ENCODE measurements around the gene RBFOX2. TPM values are rescaled to one million over a fixed set of nuclear protein-coding genes. Genes with fewer than 3 reads are reported as not detected.

The RBFOX2 gene
- total RNA-seq, 1 donor from 2014 or later, result 126 TPM

GRCh38 chr22:35981900-35982299 lies 46.7 kb downstream of the RBFOX2 start:
- H3K36me3 Mint-ChIP-seq (ENCODE audit: low read depth), result no peaks in the 10 kb centered on the region
- H3K4me1 Mint-ChIP-seq, result peaks cover 51% of the 10 kb centered on the region
- no peak for TF ChIP-seq CTCF (conservative IDR thresholded peaks at IDR 0.05)
- H3K9me3 Mint-ChIP-seq, result no peaks in the 10 kb centered on the region
- DNase-seq (ENCODE audit: low read depth, low spot score), result no peak
- H3K27ac Mint-ChIP-seq (ENCODE audit: unreplicated experiment), result peak overlapping the region; percentile 21
- H3K4me3 Mint-ChIP-seq, result no peak overlapping the region
- no peaks in the 10 kb centered on the region for H3K27me3 Mint-ChIP-seq (ENCODE audit: low read depth)

- no peak overlapping the region for H3K27ac Mint-ChIP-seq (ENCODE audit: unreplicated experiment)
- DNase-seq (ENCODE audit: low read depth, low spot score), result no peak
- H3K4me1 Mint-ChIP-seq, result peaks cover 44% of the 10 kb centered on the region
- TF ChIP-seq CTCF (conservative IDR thresholded peaks at IDR 0.05), result no peak
- no peak overlapping the region for H3K4me3 Mint-ChIP-seq
- H3K36me3 Mint-ChIP-seq (ENCODE audit: low read depth), result no peaks in the 10 kb centered on the region
- no peaks in the 10 kb centered on the region for H3K9me3 Mint-ChIP-seq
- no peaks in the 10 kb centered on the region for H3K27me3 Mint-ChIP-seq (ENCODE audit: low read depth)
Observed at GRCh38 chr22:35978889-35979288, 49.7 kb downstream of the RBFOX2 start.

GRCh38 chr22:35978201-35978600 lies 50.4 kb downstream of the RBFOX2 start:
- Mint-ChIP-seq H3K4me3 (no peak overlapping the region), H3K36me3 (ENCODE audit: low read depth) (no peaks in the 10 kb centered on the region), H3K4me1 (peaks cover 45% of the 10 kb centered on the region), H3K9me3 (no peaks in the 10 kb centered on the region), H3K27me3 (ENCODE audit: low read depth) (no peaks in the 10 kb centered on the region), H3K27ac (ENCODE audit: unreplicated experiment) (no peak overlapping the region)
- DNase-seq (ENCODE audit: low read depth, low spot score), result no peak
- TF ChIP-seq CTCF (conservative IDR thresholded peaks at IDR 0.05), result no peak

- no peak for DNase-seq (ENCODE audit: low read depth, low spot score)
- no peaks in the 10 kb centered on the region for H3K9me3 Mint-ChIP-seq
- no peaks in the 10 kb centered on the region for H3K36me3 Mint-ChIP-seq (ENCODE audit: low read depth)
- TF ChIP-seq CTCF (conservative IDR thresholded peaks at IDR 0.05), result no peak
- H3K4me1 Mint-ChIP-seq, result peaks cover 43% of the 10 kb centered on the region
- no peak overlapping the region for H3K4me3 Mint-ChIP-seq
- no peak overlapping the region for H3K27ac Mint-ChIP-seq (ENCODE audit: unreplicated experiment)
- no peaks in the 10 kb centered on the region for H3K27me3 Mint-ChIP-seq (ENCODE audit: low read depth)
Observed at GRCh38 chr22:35977136-35977535, 51.5 kb downstream of the RBFOX2 start.

GRCh38 chr22:35973388-35973787 lies 55.2 kb downstream of the RBFOX2 start:
- H3K4me1 Mint-ChIP-seq, result peaks cover 69% of the 10 kb centered on the region
- H3K4me3 Mint-ChIP-seq, result no peak overlapping the region
- no peaks in the 10 kb centered on the region for H3K9me3 Mint-ChIP-seq
- H3K27ac Mint-ChIP-seq (ENCODE audit: unreplicated experiment), result no peak overlapping the region
- no peaks in the 10 kb centered on the region for H3K36me3 Mint-ChIP-seq (ENCODE audit: low read depth)
- no peaks in the 10 kb centered on the region for H3K27me3 Mint-ChIP-seq (ENCODE audit: low read depth)
- TF ChIP-seq CTCF (conservative IDR thresholded peaks at IDR 0.05), result no peak
- no peak for DNase-seq (ENCODE audit: low read depth, low spot score)

GRCh38 chr22:35972559-35972958 lies 56.1 kb downstream of the RBFOX2 start:
- Mint-ChIP-seq H3K4me1 (peaks cover 75% of the 10 kb centered on the region), H3K9me3 (no peaks in the 10 kb centered on the region), H3K36me3 (ENCODE audit: low read depth) (no peaks in the 10 kb centered on the region), H3K4me3 (no peak overlapping the region), H3K27ac (ENCODE audit: unreplicated experiment) (peak overlapping the region; percentile 45), H3K27me3 (ENCODE audit: low read depth) (no peaks in the 10 kb centered on the region)
- TF ChIP-seq CTCF (conservative IDR thresholded peaks at IDR 0.05), result no peak
- no peak for DNase-seq (ENCODE audit: low read depth, low spot score)

Measured in neural crest cell (in vitro differentiated cells).